Kidney epithelial cell (primary cell): ENCODE data around the gene SCN9A. TPM values are rescaled to one million over a fixed set of nuclear protein-coding genes. Genes with fewer than 3 reads are reported as not detected.

Source experiments
- DNase-seq: peaks from one replicate; pipeline ENCODE4 v3.0.0-alpha.2; 2010; ENCODE audit warnings: low read depth
- H3K27me3 ChIP-seq: 2 replicates; pipeline ENCODE4 v1.6.0; 2011; ENCODE audit warnings: low read length; ENCODE audit not compliant: control insufficient read depth, insufficient read depth
- H3K36me3 ChIP-seq: 2 replicates; pipeline ENCODE4 v1.5.1; 2011; ENCODE audit warnings: low read length; ENCODE audit not compliant: control insufficient read depth, insufficient read depth
- H3K4me3 ChIP-seq: 2 replicates; pipeline ENCODE4 v1.5.1; 2011; ENCODE audit warnings: low read depth, mild to moderate bottlenecking, control low read depth, low read length
- CTCF ChIP-seq: IDR thresholded peaks from 2 replicates; pipeline ENCODE4 v1.5.1; 2011; ENCODE audit warnings: mild to moderate bottlenecking, moderate library complexity, low read length, control low read depth, inconsistent platforms; ENCODE audit not compliant: insufficient read depth, poor library complexity, severe bottlenecking
- total RNA-seq: library from RNA; depleted of rRNA; stranded (reverse); fragments of >200 nt; gene quantifications from 2 replicates; pipeline ENCODE4 v1.2.3, GENCODE V29; 2015

SCN9A gene
- total RNA-seq, 1 donor from 2014 or later = 8.1 TPM

GRCh38 chr2:166152064-166152463, 223.7 kb downstream of the SCN9A start:
- no peaks in the 10 kb centered on the region for H3K36me3 ChIP-seq
- DNase-seq = no peak
- no peaks in the 10 kb centered on the region for H3K27me3 ChIP-seq
- no peak overlapping the region for H3K4me3 ChIP-seq
- TF ChIP-seq CTCF = no peak

GRCh38 chr2:166148500-166149400, 227.0 kb downstream of the SCN9A start:
- Histone ChIP-seq H3K4me3 (no peak overlapping the region), H3K27me3 (no peaks in the 10 kb centered on the region), H3K36me3 (no peaks in the 10 kb centered on the region)
- TF ChIP-seq CTCF = no peak
- DNase-seq = no peak

- no peaks in the 10 kb centered on the region for H3K36me3 ChIP-seq
- no peak overlapping the region for H3K4me3 ChIP-seq
- no peaks in the 10 kb centered on the region for H3K27me3 ChIP-seq
- DNase-seq = no peak
- no peak for TF ChIP-seq CTCF
Observed at GRCh38 chr2:166147883-166148282, 227.9 kb downstream of the SCN9A start.

Other genes with a start within 250 kb of the SCN9A start
- gene SCN1A, start 247.9 kb downstream of the SCN9A start, total RNA-seq = not detected in 2 replicates
- gene SCN7A, start 118.3 kb upstream of the SCN9A start, total RNA-seq = 0.08 and 0.34 TPM in 2 replicates